ENCODE data around the gene SIMC1. TPM values are rescaled to one million over a fixed set of nuclear protein-coding genes. Genes with fewer than 3 reads are reported as not detected.

The SIMC1 gene
- polyA plus RNA-seq, 2 of the 4 experiments (the other 2 are of a cell fraction): 9.2 to 9.5 TPM

GRCh38 chr5:176337913-176338312, 99.7 kb downstream of the SIMC1 start:
- ATAC-seq (no peak), FAIRE-seq (no peak), DNase-seq (ENCODE audit: low read depth in 1 of 2, low spot score in 1 of 2) (no peak)
- no peaks in the 10 kb centered on the region for H3K4me1 ChIP-seq
- H3K4me3 ChIP-seq: no peak overlapping the region
- no peak overlapping the region for H3K4me2 ChIP-seq
- POLR2A ChIA-PET: no interaction called here
- H3K27ac ChIP-seq: no peak overlapping the region
- CTCF ChIA-PET: no interaction called here
- H3K9me3 ChIP-seq: peaks cover 5% of the 10 kb centered on the region; the same call in 1 of the 3 replicates
- WGBS (ENCODE audit: missing lambda C conversion rate): 57% methylated on average over 1 of the region's 1 CpG
- no peak for TF ChIP-seq SREBF2 (IDR thresholded peaks at IDR 0.05)
- TF ChIP-seq ZFP36 (IDR thresholded peaks at IDR 0.05; ENCODE audit: borderline replicate concordance, partially characterized antibody): no peak
- TF ChIP-seq BCL3 (IDR thresholded peaks at IDR 0.05): no peak
- TF ChIP-seq, protein P1, sequence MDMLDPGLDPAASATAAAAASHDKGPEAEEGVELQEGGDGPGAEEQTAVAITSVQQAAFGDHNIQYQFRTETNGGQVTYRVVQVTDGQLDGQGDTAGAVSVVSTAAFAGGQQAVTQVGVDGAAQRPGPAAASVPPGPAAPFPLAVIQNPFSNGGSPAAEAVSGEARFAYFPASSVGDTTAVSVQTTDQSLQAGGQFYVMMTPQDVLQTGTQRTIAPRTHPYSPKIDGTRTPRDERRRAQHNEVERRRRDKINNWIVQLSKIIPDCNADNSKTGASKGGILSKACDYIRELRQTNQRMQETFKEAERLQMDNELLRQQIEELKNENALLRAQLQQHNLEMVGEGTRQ (IDR thresholded peaks at IDR 0.05): no peak
- TF ChIP-seq, protein P2, sequence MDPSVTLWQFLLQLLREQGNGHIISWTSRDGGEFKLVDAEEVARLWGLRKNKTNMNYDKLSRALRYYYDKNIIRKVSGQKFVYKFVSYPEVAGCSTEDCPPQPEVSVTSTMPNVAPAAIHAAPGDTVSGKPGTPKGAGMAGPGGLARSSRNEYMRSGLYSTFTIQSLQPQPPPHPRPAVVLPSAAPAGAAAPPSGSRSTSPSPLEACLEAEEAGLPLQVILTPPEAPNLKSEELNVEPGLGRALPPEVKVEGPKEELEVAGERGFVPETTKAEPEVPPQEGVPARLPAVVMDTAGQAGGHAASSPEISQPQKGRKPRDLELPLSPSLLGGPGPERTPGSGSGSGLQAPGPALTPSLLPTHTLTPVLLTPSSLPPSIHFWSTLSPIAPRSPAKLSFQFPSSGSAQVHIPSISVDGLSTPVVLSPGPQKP (IDR thresholded peaks at IDR 0.05; ENCODE audit: low read depth, low read length): no peak
- no peak for TF ChIP-seq RNF2 (IDR thresholded peaks at IDR 0.05; ENCODE audit: borderline replicate concordance, low read depth)
- TF ChIP-seq EP300 (IDR thresholded peaks at IDR 0.05): no peak
- TF ChIP-seq, protein P3, sequence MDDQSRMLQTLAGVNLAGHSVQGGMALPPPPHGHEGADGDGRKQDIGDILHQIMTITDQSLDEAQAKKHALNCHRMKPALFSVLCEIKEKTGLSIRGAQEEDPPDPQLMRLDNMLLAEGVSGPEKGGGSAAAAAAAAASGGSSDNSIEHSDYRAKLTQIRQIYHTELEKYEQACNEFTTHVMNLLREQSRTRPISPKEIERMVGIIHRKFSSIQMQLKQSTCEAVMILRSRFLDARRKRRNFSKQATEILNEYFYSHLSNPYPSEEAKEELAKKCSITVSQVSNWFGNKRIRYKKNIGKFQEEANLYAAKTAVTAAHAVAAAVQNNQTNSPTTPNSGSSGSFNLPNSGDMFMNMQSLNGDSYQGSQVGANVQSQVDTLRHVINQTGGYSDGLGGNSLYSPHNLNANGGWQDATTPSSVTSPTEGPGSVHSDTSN (IDR thresholded peaks at IDR 0.05): no peak
- no peak for TF ChIP-seq FOXS1 (CRISPR knock-in tag; IDR thresholded peaks at IDR 0.05)
- no peak for TF ChIP-seq NPAS2 (CRISPR knock-in tag; IDR thresholded peaks at IDR 0.05; ENCODE audit: borderline replicate concordance)

- ChIA-PET POLR2A (no interaction called here), CTCF (no interaction called here)
- no peak for ATAC-seq
- Histone ChIP-seq H3K4me2 (no peak overlapping the region), H3K4me3 (no peak overlapping the region), H3K9me3 (peaks cover 2% of the 10 kb centered on the region; the same call in 1 of the 3 replicates), H3K4me1 (no peaks in the 10 kb centered on the region), H3K27ac (no peak overlapping the region)
- WGBS (ENCODE audit: missing lambda C conversion rate): 87% methylated on average over 5 of the region's 5 CpGs
- TF ChIP-seq ZC3H11A (IDR thresholded peaks at IDR 0.05): no peak
- TF ChIP-seq POLR2AphosphoS2 (conservative IDR thresholded peaks at IDR 0.05; ENCODE audit: low read length): no peak
- TF ChIP-seq, protein P4, sequence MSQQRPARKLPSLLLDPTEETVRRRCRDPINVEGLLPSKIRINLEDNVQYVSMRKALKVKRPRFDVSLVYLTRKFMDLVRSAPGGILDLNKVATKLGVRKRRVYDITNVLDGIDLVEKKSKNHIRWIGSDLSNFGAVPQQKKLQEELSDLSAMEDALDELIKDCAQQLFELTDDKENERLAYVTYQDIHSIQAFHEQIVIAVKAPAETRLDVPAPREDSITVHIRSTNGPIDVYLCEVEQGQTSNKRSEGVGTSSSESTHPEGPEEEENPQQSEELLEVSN (IDR thresholded peaks at IDR 0.05; ENCODE audit: borderline replicate concordance, low read depth): no peak
- no peak for TF ChIP-seq MAFK (IDR thresholded peaks at IDR 0.05; ENCODE audit: partially characterized antibody)
- no peak for TF ChIP-seq CHD4 (IDR thresholded peaks at IDR 0.05; ENCODE audit: borderline replicate concordance)
- no peak for TF ChIP-seq MAX (IDR thresholded peaks at IDR 0.05)
- no peak for TF ChIP-seq HES2 (IDR thresholded peaks at IDR 0.05)
- TF ChIP-seq CBX2 (IDR thresholded peaks at IDR 0.05; ENCODE audit: borderline replicate concordance, low read depth): no peak
- no peak for TF ChIP-seq RFX5 (IDR thresholded peaks at IDR 0.05)
- TF ChIP-seq POLR2A (IDR thresholded peaks at IDR 0.05; ENCODE audit: low read length): no peak
- no peak for TF ChIP-seq JUN (IDR thresholded peaks at IDR 0.05)
- TF ChIP-seq, protein P2 (IDR thresholded peaks at IDR 0.05; ENCODE audit: low read depth, low read length): no peak
- TF ChIP-seq, protein P5, sequence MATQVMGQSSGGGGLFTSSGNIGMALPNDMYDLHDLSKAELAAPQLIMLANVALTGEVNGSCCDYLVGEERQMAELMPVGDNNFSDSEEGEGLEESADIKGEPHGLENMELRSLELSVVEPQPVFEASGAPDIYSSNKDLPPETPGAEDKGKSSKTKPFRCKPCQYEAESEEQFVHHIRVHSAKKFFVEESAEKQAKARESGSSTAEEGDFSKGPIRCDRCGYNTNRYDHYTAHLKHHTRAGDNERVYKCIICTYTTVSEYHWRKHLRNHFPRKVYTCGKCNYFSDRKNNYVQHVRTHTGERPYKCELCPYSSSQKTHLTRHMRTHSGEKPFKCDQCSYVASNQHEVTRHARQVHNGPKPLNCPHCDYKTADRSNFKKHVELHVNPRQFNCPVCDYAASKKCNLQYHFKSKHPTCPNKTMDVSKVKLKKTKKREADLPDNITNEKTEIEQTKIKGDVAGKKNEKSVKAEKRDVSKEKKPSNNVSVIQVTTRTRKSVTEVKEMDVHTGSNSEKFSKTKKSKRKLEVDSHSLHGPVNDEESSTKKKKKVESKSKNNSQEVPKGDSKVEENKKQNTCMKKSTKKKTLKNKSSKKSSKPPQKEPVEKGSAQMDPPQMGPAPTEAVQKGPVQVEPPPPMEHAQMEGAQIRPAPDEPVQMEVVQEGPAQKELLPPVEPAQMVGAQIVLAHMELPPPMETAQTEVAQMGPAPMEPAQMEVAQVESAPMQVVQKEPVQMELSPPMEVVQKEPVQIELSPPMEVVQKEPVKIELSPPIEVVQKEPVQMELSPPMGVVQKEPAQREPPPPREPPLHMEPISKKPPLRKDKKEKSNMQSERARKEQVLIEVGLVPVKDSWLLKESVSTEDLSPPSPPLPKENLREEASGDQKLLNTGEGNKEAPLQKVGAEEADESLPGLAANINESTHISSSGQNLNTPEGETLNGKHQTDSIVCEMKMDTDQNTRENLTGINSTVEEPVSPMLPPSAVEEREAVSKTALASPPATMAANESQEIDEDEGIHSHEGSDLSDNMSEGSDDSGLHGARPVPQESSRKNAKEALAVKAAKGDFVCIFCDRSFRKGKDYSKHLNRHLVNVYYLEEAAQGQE (IDR thresholded peaks at IDR 0.05): no peak
- no peak for TF ChIP-seq ESRRA (IDR thresholded peaks at IDR 0.05; ENCODE audit: borderline replicate concordance, low read length)
- TF ChIP-seq FOSB (CRISPR knock-in tag; IDR thresholded peaks at IDR 0.05): no peak
- no peak for FAIRE-seq
- DNase-seq (ENCODE audit: low read depth in 1 of 2, low spot score in 1 of 2): no peak
These were observed 101.1 kb downstream of the SIMC1 start for GRCh38 chr5:176339304-176339703.
